Right renal cortex interstitium (tissue), 3 donors: ENCODE results near the gene KRTAP10-8. TPM values are rescaled to one million over a fixed set of nuclear protein-coding genes. Genes with fewer than 3 reads are reported as not detected.
"Not testable (repeated sequence)": the region's sequence is repeated elsewhere in the genome, so short reads cannot be mapped to it uniquely, and the experiment has no call there.

Experiments used
- DNase-seq, 3 donors: peaks; one replicate each; pipeline ENCODE4 v3.0.0-alpha.2; 2013; ENCODE audit warnings: low read depth in 3 of 3, low spot score in 2 of 3
- polyA plus RNA-seq, 3 donors: library from polyadenylated mRNA; unstranded; fragments of 120-200 nt; gene quantifications; one replicate each; pipeline ENCODE4 v1.2.1, GENCODE V29; 2013; ENCODE audit not compliant: insufficient read length in 3 of 3

Gene KRTAP10-8, protein sequence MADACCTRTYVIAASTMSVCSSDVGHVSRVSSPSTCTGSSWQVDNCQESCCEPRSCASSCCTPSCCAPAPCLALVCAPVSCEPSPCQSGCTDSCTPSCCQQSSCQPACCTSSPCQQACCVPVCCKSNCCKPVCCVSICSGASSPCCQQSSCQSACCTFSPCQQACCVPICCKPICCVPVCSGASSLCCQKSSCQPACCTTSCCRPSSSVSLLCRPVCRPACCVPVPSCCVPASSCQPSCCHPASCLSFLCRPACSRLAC
- polyA plus RNA-seq: not detected

DNA sequence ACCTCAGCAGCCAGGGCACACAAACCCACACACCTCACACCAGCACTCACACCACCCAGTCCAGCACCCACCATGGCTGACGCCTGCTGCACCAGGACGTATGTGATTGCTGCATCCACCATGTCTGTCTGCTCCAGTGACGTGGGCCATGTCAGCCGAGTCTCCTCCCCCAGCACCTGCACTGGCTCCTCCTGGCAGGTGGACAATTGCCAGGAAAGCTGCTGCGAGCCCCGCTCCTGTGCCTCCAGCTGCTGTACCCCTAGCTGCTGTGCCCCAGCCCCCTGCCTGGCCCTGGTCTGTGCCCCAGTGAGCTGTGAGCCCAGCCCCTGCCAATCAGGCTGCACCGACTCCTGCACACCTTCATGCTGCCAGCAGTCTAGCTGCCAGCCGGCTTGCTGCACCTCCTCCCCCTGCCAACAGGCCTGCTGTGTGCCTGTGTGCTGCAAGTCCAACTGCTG is at the start of gene KRTAP10-8:
Gene KRTAP10-8 (plus strand): TSS at position 51 of the 458 bp plus-strand sequence. CDS start 22 bp downstream, at position 73.
- no peak for DNase-seq

DNA sequence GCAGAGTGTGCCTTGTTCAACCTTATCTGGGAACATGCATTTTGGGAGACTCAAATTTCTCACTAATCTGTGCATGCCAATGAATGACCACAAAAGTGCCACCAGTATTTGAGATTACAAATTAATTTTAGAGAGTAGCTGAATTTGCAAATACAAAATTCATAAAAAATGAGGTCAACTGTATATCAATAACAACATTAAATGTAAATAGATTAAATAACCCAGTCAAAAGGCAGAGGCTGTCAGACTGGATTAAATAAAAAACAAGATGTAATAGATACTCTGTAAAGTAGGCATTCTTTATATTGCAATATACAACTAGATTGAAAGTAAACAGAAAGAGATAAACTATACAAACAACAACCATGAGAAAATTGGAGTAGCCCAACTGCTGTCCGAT is 47.8 kb upstream of the KRTAP10-8 start:
- no peak for DNase-seq

DNA sequence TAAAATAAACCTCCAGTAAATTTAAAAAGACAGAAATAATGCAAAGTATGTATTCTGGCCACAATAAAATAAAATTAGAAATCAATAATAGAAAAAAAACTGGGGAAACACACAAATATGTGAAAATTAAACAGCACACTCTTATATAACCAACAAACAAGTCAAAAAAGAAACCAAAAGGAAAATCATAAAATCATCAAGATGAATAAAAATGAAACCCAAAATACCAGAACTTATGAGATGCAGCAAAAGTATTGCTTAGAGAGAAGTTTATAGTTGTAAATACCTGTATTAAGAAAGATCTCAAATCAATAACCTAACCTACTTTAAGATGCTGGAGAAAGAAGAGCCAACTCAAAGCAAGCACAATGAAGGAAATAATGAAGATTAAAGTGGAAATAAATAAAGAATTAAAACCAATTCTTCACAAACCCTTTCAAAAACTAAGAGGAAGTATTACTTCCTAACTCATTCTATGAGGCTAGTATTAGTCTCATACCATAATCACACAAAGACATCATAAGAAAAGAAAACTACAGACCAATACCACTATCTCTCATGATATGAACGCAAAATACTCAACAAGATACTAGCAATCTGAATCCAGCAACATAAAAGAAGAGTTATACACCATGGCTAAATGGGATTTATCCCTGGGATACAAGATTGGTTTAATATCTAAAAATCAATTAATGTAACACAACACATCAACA is 46.8 kb upstream of the KRTAP10-8 start:
- DNase-seq: no peak

DNA sequence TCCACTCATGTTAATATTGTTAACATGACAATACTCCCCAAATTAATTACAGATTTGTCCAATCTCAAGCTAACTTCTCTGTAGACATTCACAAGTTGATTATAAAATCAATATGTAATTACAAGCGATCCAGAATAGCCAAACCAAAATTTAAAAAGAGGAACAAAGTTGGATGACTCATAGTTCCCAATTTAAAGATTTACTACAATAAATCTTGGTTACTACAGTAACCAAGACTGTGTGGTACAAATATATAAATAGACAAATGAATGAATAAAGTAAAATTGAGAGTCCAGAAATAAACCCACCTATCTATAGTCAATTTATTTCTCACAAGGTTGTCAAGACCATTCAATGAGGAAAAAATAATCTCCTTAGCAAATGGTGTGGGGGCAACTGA is 45.5 kb upstream of the KRTAP10-8 start:
- no peak for DNase-seq

DNA sequence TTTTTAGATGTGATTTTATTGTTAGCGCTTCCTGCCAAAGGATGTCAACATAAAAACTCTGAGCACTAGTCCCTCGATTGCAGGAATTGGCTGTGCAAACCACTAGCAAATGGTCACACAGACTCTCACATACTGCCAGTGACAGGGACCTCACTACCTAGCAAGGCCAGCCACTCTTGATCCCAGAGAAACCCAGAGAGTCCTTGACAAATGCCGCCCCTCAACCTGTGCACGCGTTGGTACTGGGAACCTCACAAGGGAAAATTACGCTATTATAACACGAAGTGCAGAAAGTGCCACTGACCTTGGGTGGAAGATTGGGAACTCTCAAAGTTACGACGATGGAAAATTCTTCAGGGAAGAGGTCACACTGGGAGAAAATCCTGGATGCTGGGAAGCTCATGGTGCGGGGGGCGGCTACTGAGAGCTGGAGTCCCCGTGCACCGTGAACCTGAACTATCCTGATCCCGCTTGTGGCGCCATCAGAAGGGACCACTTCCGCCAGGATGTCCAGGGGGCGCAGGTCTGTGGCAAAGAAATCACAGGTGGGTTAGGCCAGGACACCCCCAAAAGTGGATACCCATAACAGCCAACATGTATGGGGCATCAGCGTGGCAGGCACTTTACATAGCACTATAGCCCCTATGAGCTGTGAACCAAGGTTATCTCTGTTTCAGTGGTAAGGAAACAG is 44.3 kb upstream of the KRTAP10-8 start:
- no peak for DNase-seq

DNA sequence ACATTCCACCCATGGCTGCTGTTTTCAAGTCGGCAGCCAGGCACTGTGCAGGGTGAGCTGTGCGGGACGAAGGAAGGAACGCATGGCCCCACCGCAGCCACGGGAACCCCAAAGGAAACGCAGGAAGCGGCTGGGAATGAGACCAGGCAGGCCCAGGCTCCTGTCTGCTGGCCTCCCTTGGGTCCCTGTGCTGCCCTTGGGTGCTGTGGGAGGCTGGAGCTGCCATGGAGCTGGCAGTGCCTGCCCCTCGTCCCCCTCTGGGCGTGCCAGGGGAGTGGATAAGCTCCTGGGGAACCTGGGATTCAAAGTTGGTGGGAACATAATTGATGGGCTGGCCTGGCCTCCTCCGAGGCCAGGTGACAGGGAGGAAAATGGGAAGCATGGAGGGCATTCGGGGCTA is 43.6 kb upstream of the KRTAP10-8 start:
- DNase-seq: no peak

DNA sequence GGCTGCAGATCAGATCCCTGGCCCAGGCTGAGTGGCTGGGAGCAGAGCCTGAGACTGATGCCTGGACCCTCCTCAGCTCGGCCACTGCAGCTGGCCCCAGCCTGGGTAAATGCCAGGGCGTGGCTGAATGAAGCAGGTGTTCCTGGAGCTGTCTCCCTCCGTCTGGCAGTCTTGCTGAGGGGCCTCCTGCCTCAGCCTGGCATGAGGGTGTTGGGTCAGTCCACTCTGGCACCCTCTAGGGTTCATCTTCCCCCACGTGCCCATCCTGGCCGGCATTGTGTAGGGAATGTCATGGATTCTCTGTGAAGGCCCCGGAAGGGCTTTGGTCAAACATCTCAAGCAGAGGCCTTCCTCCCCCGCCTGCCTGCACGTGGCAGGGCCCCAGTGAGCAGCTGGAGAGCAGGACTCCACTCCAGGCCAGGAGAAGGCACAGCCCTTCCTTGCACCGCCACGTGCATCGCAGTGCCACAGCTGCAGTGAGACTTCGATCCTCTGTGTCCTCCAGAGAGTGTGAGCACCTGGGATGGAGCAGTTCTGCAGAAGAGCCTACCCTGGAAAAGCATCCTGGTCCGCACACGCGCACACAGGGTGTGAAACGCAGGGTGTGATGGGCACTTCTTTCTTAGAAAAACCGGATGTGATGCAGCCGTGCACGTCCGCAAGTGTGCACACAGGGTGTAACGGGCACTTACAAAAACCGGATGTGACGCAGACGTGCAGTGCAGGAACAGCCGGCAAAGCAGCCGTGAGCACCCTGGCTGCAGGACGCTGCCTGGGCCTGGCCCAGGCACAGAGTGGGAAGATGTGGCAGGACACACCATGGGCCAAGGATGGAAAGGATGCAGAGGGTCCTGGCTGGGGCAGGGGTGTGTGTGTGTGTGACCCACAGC is 43.0 kb upstream of the KRTAP10-8 start:
- no peak for DNase-seq

DNA sequence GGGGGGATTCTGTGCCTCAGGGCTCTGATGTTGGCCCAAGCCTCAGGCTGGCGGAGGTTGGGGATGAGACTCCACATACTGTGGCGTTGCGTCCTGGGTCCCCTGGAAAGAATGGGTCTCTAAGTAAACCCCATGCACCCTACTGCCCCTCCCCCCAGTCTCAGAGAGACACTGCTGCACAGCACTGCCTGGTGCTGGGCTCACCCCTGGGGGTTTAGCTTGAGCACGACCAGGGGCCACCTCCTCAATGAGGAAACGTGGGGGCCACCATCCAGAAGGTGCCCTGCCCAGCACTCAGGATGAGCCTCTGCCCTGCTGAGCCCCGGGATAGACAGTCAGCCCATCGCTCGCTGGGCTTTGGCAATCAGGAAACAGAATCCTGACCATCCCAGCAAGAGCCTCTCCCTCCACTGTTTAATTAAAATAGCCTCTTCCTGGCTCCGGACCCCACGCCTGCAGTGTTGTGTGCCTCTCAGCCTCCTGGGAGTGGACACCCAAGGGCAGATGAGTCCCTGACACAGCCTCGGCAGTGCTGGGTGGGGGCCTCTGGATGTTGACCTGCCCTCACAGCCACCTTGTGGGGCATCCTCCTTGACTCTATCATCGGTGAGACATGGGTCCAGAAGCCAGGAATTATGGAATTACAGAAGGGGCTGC is 41.9 kb upstream of the KRTAP10-8 start:
- no peak for DNase-seq

DNA sequence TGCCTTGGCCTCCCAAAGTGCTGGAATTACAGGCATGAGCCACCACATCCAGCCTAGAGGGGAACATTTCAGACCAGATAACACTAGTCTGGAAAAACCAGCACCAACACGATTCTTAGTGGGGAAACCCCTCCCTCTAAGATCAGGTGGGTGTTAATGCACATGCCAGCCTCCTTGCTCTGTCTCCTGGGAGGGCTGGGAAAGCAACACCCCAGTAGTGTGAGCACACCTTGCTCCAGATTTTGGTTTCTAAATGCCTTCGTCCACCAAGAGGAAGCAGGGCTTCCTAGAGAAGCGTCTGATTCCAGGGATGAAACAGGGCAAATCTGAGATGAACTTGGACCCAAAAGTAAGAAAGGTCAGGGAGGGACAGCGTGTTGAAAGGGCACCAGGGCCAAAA is 40.6 kb upstream of the KRTAP10-8 start:
- DNase-seq: no peak

DNA sequence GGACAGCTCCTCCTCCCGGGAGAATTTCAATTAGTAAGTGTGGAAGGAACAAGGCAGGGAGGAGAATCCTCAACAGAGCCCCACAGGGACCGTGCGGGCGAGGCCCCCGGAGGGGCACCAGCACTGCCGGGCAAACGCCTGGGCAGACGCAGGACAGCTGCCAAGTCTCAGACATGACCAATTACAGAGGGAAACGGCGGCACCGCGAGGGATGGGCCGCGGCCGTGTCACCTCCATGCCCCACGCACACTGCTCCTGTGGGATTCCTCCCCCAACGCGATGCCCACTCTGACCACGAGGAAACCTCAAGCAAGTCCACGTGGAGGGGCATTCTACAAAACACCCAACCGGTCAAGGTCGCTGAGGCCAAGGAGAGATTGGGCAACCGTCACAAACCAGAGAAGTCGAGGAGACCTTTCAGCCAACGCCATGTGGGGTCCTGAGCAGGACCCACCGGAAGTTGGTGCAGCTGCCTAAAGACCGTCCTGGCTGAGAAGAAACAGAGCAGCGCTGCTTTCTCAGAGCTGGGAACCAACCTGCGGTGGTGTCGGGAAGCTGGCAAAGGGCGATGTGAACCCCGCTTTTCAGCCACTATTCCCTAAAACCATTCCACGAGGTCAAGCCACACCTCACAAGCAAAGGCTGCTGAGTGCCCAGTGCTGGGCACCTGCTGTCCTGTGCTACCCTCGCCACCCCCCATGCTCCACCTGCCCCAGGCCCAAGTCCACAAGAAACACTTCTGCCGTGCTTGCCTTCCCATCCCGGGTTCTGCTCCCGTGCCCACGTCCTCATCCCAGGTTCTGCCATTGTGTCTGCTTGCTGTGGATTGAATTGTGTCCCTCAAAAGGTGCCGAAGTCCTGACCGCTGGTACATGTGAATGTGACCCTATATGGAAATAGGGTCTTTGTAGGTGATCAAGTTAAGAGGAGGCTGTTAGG is 39.8 kb upstream of the KRTAP10-8 start:
- no peak for DNase-seq

DNA sequence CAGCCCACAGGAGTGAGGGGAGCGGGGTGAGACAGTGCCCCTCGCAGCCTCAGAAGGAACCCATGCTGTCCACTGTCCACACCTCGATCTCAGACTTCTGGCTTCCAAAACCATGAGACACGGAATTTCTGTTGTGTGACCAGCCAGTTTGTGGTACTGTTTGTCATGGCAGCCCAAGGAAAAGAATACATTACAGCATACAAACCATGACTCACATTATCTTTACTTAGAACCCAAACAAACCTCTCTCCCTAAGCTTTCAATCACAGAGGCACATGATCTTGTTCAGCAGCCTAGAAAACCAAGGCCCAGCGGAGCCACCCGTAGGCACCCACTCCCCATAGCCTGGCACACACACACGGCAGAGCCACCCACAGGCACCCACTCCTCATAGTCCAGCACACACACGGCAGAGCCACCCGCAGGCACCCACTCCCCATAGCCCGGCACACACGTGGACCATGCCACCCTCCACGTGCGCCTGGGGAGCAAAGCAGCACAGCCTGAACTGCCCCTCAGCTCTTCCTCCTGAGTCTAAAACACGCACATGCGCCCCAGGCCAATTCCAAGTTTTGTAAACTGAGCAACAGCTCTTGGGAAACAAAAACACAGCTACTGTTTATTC is 38.8 kb upstream of the KRTAP10-8 start:
- no peak for DNase-seq

DNA sequence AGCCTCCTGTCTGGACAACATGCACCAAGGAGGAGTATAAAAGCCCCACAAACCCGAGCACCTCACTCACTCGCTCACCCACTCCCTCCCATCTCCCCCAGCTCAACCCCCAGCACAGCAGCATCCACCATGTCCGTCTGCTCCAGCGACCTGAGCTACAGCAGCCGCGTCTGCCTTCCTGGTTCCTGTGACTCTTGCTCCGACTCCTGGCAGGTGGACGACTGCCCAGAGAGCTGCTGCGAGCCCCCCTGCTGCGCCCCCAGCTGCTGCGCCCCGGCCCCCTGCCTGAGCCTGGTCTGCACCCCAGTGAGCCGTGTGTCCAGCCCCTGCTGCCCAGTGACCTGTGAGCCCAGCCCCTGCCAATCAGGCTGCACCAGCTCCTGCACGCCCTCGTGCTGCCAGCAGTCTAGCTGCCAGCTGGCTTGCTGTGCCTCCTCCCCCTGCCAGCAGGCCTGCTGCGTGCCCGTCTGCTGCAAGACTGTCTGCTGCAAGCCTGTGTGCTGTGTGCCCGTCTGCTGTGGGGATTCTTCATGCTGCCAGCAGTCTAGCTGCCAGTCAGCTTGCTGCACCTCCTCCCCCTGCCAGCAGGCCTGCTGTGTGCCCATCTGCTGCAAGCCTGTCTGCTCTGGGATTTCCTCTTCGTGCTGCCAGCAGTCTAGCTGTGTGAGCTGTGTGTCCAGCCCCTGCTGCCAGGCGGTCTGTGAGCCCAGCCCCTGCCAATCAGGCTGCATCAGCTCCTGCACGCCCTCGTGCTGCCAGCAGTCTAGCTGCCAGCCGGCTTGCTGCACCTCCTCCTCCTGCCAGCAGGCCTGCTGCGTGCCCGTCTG is 38.0 kb upstream of the KRTAP10-8 start, which contains the start of gene KRTAP10-4:
Gene KRTAP10-4 (plus strand): TSS at position 100 of the 827 bp plus-strand sequence. CDS start 30 bp downstream, at position 130.
- not testable (repeated sequence) for DNase-seq

DNA sequence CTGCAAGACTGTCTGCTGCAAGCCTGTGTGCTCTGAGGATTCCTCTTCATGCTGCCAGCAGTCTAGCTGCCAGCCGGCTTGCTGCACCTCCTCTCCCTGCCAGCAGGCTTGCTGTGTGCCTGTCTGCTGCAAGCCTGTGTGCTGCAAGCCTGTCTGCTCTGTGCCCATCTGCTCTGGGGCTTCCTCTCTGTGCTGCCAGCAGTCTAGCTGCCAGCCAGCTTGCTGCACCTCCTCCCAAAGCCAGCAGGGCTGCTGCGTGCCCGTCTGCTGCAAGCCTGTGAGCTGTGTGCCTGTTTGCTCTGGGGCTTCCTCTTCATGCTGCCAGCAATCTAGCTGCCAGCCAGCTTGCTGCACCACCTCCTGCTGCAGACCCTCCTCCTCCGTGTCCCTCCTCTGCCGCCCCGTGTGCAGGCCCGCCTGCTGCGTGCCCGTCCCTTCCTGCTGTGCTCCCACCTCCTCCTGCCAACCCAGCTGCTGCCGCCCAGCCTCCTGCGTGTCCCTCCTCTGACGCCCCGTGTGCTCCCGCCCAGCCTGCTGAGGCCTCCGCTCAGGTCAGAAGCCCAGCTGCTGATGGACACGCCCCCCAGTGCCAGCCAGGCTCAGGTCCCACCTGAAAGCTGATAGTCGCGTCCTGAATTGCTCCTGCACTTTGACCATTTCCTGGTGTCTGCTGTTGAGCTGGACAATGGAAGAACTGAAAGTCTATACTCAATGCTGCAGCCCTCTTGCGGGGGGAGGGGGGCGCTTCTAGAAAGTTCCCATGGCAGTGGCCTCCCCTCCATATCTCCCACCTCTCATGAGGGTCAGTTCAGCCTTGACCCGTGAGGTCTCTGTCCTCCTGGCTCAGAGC is 37.2 kb upstream of the KRTAP10-8 start:
- no peak for DNase-seq

DNA sequence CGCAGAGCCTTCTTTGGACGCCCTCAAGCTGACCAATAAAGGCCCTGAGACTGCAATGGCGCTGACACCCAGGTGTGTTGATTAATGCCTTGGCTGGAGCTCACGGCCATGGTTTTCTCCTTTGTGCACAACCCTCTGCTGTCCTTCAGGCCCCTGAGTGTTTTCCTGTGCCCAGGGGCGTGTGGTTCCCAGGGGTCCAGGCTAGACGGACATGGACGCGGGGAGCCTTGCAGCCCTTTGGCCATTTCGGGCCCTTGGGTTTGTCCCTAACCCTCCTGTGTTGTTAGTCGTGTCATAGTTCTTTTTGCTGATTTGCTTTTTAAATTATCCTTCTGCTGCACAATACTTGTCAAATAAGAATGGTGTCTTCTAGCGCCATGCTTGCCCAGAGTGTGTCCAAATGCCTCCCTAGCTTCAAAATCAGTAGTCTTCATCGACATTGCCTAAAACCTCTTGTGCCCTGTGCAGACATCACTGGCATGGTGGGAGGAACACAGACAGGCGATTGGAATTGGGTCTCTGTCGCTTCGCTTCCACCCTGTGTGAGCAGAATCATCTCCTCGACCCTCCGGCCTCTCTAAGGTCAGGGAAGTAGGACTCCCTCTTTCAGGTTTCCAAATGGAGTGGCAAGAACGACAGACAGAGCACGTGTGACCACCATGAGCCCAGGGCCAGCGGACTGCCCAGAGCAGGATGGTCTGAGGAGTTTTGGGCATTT is 36.4 kb upstream of the KRTAP10-8 start:
- DNase-seq: no peak

DNA sequence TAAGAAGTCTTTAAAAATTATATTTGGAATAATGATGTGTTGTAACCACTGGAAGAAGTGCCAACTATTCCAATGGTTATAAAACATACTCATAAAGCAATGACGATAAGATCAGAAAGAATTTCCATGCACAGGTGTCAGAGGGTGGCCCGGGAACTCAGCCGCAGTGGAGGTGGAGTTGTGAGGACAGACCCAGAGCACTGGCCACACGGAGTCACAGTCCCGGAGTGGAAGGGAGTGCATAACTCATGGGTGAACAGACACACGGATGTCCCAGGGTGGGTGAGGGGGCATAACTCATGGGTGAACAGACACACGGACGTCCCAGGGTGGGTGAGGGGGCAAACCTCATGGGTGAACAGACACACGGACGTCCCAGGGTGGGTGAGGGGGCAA is 35.9 kb upstream of the KRTAP10-8 start:
- no peak for DNase-seq
